ENCODE data around the gene PIPOX. TPM values are rescaled to one million over a fixed set of nuclear protein-coding genes. Genes with fewer than 3 reads are reported as not detected.

PIPOX gene
- total RNA-seq, 6 experiments from 2014 or later, result 167 to 322 (median 226) TPM

DNA sequence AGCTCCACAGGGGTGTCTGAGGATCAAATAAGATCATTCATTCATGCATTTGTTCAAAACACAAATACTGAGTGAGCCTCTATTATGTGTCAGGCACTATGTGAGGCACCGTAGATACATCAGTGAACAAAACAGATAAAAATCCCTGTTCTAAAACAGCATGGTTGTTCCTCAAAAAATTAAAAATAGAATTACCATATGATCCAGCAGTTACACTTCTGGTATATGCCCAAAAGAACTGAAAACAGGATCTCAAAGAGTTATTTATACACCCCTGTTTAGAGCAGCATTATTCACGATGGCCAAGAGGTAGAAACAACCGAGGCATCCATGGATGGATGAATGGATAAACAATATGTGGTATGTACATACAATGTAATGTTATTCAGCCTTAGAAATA, 15.4 kb downstream of the PIPOX start:
- no peaks in the 10 kb centered on the region for H3K9me3 ChIP-seq
- no peaks in the 10 kb centered on the region for H3K27me3 ChIP-seq
- no peak for ATAC-seq
- 76% methylated on average over 3 of the region's 3 CpGs for WGBS (ENCODE audit: insufficient coverage, low coverage, low lambda C conversion rate, missing lambda C conversion rate)
- no peaks in the 10 kb centered on the region for H3K4me1 ChIP-seq
- intact Hi-C loops (cut with DNase I), result no loop called here
- no peak overlapping the region for H3K27ac ChIP-seq
- DNase-seq, result no peak
- no peak overlapping the region for H3K4me3 ChIP-seq
- H3K36me3 ChIP-seq, result peaks cover 0 to 41% (median 16%) of the 10 kb centered on the region in 4 donors
- TF ChIP-seq CTCF (IDR thresholded peaks at IDR 0.05) (no peak), POLR2A (IDR thresholded peaks at IDR 0.05) (no peak)

GRCh38 chr17:29059281-29059680, 16.3 kb downstream of the PIPOX start:
- H3K9me3 ChIP-seq, result no peaks in the 10 kb centered on the region
- TF ChIP-seq POLR2A (IDR thresholded peaks at IDR 0.05) (no peak), CTCF (IDR thresholded peaks at IDR 0.05) (no peak)
- whole genome bisulfite sequencing (ENCODE audit: insufficient coverage, low coverage, low lambda C conversion rate, missing lambda C conversion rate), result 66% methylated on average over 2 of the region's 2 CpGs
- intact Hi-C loops (cut with DNase I), result no loop called here
- ATAC-seq (peak in 1 of 4 donors; percentile 67), DNase-seq (no peak)
- no peaks in the 10 kb centered on the region for H3K27me3 ChIP-seq
- H3K4me3 ChIP-seq, result no peak overlapping the region
- no peaks in the 10 kb centered on the region for H3K4me1 ChIP-seq
- peaks cover 0 to 32% (median 11%) of the 10 kb centered on the region in 4 donors for H3K36me3 ChIP-seq
- no peak overlapping the region for H3K27ac ChIP-seq

GRCh38 chr17:29060475-29060874, 17.5 kb downstream of the PIPOX start:
- Histone ChIP-seq H3K4me3 (no peak overlapping the region), H3K4me1 (no peaks in the 10 kb centered on the region), H3K9me3 (no peaks in the 10 kb centered on the region), H3K27ac (no peak overlapping the region), H3K27me3 (no peaks in the 10 kb centered on the region), H3K36me3 (peaks cover 0 to 20% (median 5%) of the 10 kb centered on the region in 4 donors)
- peak in 1 of 4 donors; percentile 20 for ATAC-seq
- 42% methylated on average over 6 of the region's 6 CpGs for WGBS (ENCODE audit: insufficient coverage, low coverage, low lambda C conversion rate, missing lambda C conversion rate)
- no peak for DNase-seq
- intact Hi-C loops (cut with DNase I), result no loop called here
- TF ChIP-seq CTCF (IDR thresholded peaks at IDR 0.05) (no peak), POLR2A (IDR thresholded peaks at IDR 0.05) (no peak)

GRCh38 chr17:29061036-29061435, 18.1 kb downstream of the PIPOX start:
- no peaks in the 10 kb centered on the region for H3K9me3 ChIP-seq
- H3K27ac ChIP-seq, result no peak overlapping the region
- peaks cover 0 to 14% (median 3%) of the 10 kb centered on the region in 4 donors for H3K36me3 ChIP-seq
- peak; percentile 12 to 41 (median 22) for ATAC-seq
- intact Hi-C loops (cut with DNase I), result no loop called here
- no peak for DNase-seq
- no peak overlapping the region for H3K4me3 ChIP-seq
- H3K27me3 ChIP-seq, result no peaks in the 10 kb centered on the region
- H3K4me1 ChIP-seq, result no peaks in the 10 kb centered on the region
- WGBS (ENCODE audit: insufficient coverage, low coverage, low lambda C conversion rate, missing lambda C conversion rate), result 28% methylated on average over 8 of the region's 8 CpGs
- TF ChIP-seq POLR2A (IDR thresholded peaks at IDR 0.05) (no peak), CTCF (IDR thresholded peaks at IDR 0.05) (no peak)

DNA sequence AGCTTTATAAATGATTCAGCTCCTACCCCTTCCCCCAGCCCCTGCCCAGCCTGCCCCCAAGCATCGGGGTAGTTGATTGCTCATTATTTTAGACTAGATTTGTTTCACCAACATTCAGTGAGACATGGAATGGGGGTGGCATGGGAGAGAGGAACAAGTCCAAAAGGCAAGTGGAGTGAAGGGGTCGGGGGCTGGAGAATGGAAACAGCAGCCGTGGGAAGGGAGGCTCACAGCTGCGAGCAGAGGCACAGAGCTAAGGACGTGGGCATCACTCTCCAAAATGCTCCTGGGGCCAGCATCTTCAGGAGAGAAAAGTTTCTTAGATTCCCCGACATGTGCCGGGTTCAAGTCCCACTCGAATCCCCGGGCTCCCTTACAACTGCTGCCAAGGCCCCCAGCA, 19.3 kb downstream of the PIPOX start:
- TF ChIP-seq POLR2A (IDR thresholded peaks at IDR 0.05), result no peak
- TF ChIP-seq CTCF (IDR thresholded peaks at IDR 0.05), result no peak
- WGBS (ENCODE audit: insufficient coverage, low coverage, low lambda C conversion rate, missing lambda C conversion rate), result 83% methylated on average over 6 of the region's 9 CpGs
- intact Hi-C loops (cut with DNase I), result no loop called here
- Histone ChIP-seq H3K4me1 (no peaks in the 10 kb centered on the region), H3K4me3 (no peak overlapping the region), H3K9me3 (no peaks in the 10 kb centered on the region), H3K36me3 (peaks cover 0 to 6% (median under 1%) of the 10 kb centered on the region in 4 donors), H3K27me3 (no peaks in the 10 kb centered on the region), H3K27ac (no peak overlapping the region)
- DNase-seq (no peak), ATAC-seq (no peak)

Data from right lobe of liver (tissue), 6 donors.